GM12878 (cell line): ENCODE data around the gene CACNA2D2. TPM values are rescaled to one million over a fixed set of nuclear protein-coding genes. Genes with fewer than 3 reads are reported as not detected.

Experiments used
- ATAC-seq: fragments of 200-7000 bp; cut with Tn5 transposase; 3 replicates; pipeline ENCODE4 v1.9.1; 2020; ENCODE audit warnings: mild to moderate bottlenecking, moderate library complexity
- BruUV-seq: library from RNA; stranded (reverse); fragments of 400-500 nt; replicated peaks from 2 replicates; lab custom pipeline; 2021; lab: Mats Ljungman, UMichigan
- CTCF ChIA-PET: fragments of 300-600 bp; sonication (Branson Sonifier 250); formaldehyde crosslinking; extraction: SDS; loops from one replicate; lab custom pipeline; 2021; ENCODE audit warnings: inconsistent platforms; lab: Yijun Ruan, JAX
- POLR2A ChIA-PET: fragments of 350-600 bp; formaldehyde crosslinking; extraction: SDS; loops from one replicate; lab custom pipeline; 2021; ENCODE audit warnings: inconsistent platforms; lab: Charles Lee
- RAD21 ChIA-PET: fragments of 300-600 bp; sonication (Branson Sonifier 250); formaldehyde crosslinking; loops from one replicate; lab custom pipeline; 2023; ENCODE audit warnings: antibody characterized with exemption; ENCODE audit not compliant: unreplicated experiment; lab: Charles Lee
- SMC1A ChIA-PET: fragments of 300-600 bp; sonication (Branson Sonifier 250); formaldehyde crosslinking; loops from one replicate; lab custom pipeline; 2023; ENCODE audit not compliant: unreplicated experiment, uncharacterized antibody; lab: Charles Lee
- DNase-seq: peaks from one replicate; pipeline ENCODE4 v3.0.0-alpha.2; 2011; ENCODE audit warnings: low read depth, low spot score
- FAIRE-seq: peaks from 3 replicates; lab custom pipeline; 2011; peaks lifted over from hg19 to GRCh38; lab: Jason Lieb, UNC
- H2AFZ ChIP-seq: 2 replicates; pipeline ENCODE4 v1.6.0; 2011; ENCODE audit warnings: low read depth, low read length, control low read depth; ENCODE audit not compliant: control insufficient read depth
- H3K27ac ChIP-seq: 2 replicates; pipeline ENCODE4 v1.5.1; 2011; ENCODE audit warnings: control low read depth; ENCODE audit not compliant: control insufficient read depth, insufficient read depth
- H3K27me3 ChIP-seq, 2 experiments: replicated peaks in 1 of 2; 2 replicates each; pipeline versions ENCODE4 v1.6.0 to v1.6.1; 2011; ENCODE audit warnings: low read length in 1 of 2; ENCODE audit not compliant: control insufficient read depth in 2 of 2, insufficient read depth in 2 of 2
- H3K36me3 ChIP-seq, 2 experiments: 2 replicates each; pipeline ENCODE4 v1.5.1; 2011; ENCODE audit warnings: low read length in 1 of 2; ENCODE audit not compliant: control insufficient read depth in 2 of 2, insufficient read depth in 2 of 2
- H3K4me1 ChIP-seq: 2 replicates; pipeline ENCODE4 v1.6.1; 2011; ENCODE audit warnings: mild to moderate bottlenecking, low read length, moderate library complexity, mixed read lengths; ENCODE audit not compliant: control insufficient read depth, insufficient read depth
- H3K4me2 ChIP-seq: 2 replicates; pipeline ENCODE4 v1.6.0; 2011; ENCODE audit warnings: control low read depth; ENCODE audit not compliant: control insufficient read depth, insufficient read depth
- H3K4me3 ChIP-seq: fragments of 200-600 bp; sonication (generic); 2 replicates; pipeline ENCODE4 v1.5.1; 2016
- H3K79me2 ChIP-seq: 2 replicates; pipeline ENCODE4 v1.6.0; 2011; ENCODE audit warnings: low read length; ENCODE audit not compliant: control insufficient read depth, insufficient read depth
- H3K9ac ChIP-seq: 2 replicates; pipeline ENCODE4 v1.8.0; 2011; ENCODE audit warnings: low read length, control low read depth, mixed read lengths; ENCODE audit not compliant: control insufficient read depth, insufficient read depth
- H3K9me3 ChIP-seq: replicated peaks from 3 replicates; pipeline ENCODE4 v1.5.1; 2011; ENCODE audit warnings: mild to moderate bottlenecking, low read length; ENCODE audit not compliant: control insufficient read depth, insufficient read depth
- H4K20me1 ChIP-seq: 2 replicates; pipeline ENCODE4 v1.6.0; 2011; ENCODE audit not compliant: control insufficient read depth, insufficient read depth
- ASH2L ChIP-seq: fragments of 300-600, 200-600 bp; sonication (generic); IDR thresholded peaks from 2 replicates; pipeline ENCODE4 v1.6.1; 2017; ENCODE audit warnings: low read depth, mild to moderate bottlenecking, borderline replicate concordance
- EED ChIP-seq: sonication (generic); IDR thresholded peaks from 2 replicates; pipeline ENCODE4 v1.6.1; 2016; ENCODE audit warnings: antibody characterized with exemption, low read depth
- HDGF ChIP-seq: fragments of 450-650 bp; IDR thresholded peaks from 2 replicates; pipeline ENCODE4 v1.6.1; 2016; ENCODE audit warnings: antibody characterized with exemption
- KDM1A ChIP-seq: fragments of 200-600 bp; sonication (generic); IDR thresholded peaks from 2 replicates; pipeline ENCODE4 v1.6.1; 2016; ENCODE audit warnings: borderline replicate concordance
- MEF2B ChIP-seq: fragments of 450-650 bp; IDR thresholded peaks from 2 replicates; pipeline ENCODE4 v1.6.1; 2018; ENCODE audit warnings: mild to moderate bottlenecking, moderate library complexity; ENCODE audit not compliant: partially characterized antibody, poor library complexity, severe bottlenecking
- MTA3 ChIP-seq: IDR thresholded peaks from 2 replicates; pipeline ENCODE4 v1.6.1; 2012; ENCODE audit warnings: low read length, inconsistent platforms, borderline replicate concordance
- PAX5 ChIP-seq: IDR thresholded peaks from 2 replicates; pipeline ENCODE4 v1.6.1; 2011; ENCODE audit warnings: low read depth, low read length, borderline replicate concordance
- PAX8 ChIP-seq: fragments of 450-650 bp; IDR thresholded peaks from 2 replicates; pipeline ENCODE4 v1.6.1; 2017; ENCODE audit warnings: mild to moderate bottlenecking, moderate library complexity
- SIX5 ChIP-seq: IDR thresholded peaks from 2 replicates; pipeline ENCODE4 v1.6.1; 2011; ENCODE audit warnings: mild to moderate bottlenecking, low read depth, low read length, moderate library complexity; ENCODE audit not compliant: severe bottlenecking
- SMAD5 ChIP-seq: IDR thresholded peaks from 2 replicates; pipeline ENCODE4 v1.6.1; 2016; ENCODE audit warnings: antibody characterized with exemption, low read depth
- SPI1 ChIP-seq: IDR thresholded peaks from 2 replicates; pipeline ENCODE4 v1.6.1; 2011; ENCODE audit warnings: low read depth, mild to moderate bottlenecking, low read length, moderate library complexity, borderline replicate concordance; ENCODE audit not compliant: insufficient read depth
- SRF ChIP-seq, 2 experiments: IDR thresholded peaks; 2 replicates each; pipeline ENCODE4 v1.6.1; 2011; ENCODE audit warnings: low read depth in 2 of 2, low read length in 2 of 2, mild to moderate bottlenecking in 1 of 2, moderate library complexity in 1 of 2
- ZZZ3 ChIP-seq: IDR thresholded peaks from 2 replicates; pipeline ENCODE4 v1.6.1; 2011; ENCODE audit warnings: low read depth; ENCODE audit not compliant: control insufficient read depth, insufficient read length
- WGBS: methylation state at CpG from one replicate; pipeline ENCODE4 v1.1.6; 2016; ENCODE audit warnings: low lambda C conversion rate; ENCODE audit not compliant: insufficient replicate concordance, insufficient coverage; ENCODE audit errors: missing lambda C conversion rate; 5-methylcytosine and 5-hydroxymethylcytosine counted together
- in situ Hi-C: fragments of 300-500 bp; cut with MboI; formaldehyde crosslinking; loops from 9 replicates; pipeline ENCODE4 v1.14.3; 2018; ENCODE audit warnings: mixed read lengths
- intact Hi-C: fragments of 100-400 bp; cut with micrococcal nuclease; formaldehyde crosslinking; loops from one replicate; pipeline ENCODE4 v1.14.2; 2022; ENCODE audit not compliant: unreplicated experiment
- polyA plus RNA-seq, 11 experiments: library from polyadenylated mRNA; depleted of rRNA in 4 of 11; unstranded in 6 of 11; stranded (reverse) in 5 of 11; fragments of >200 nt; fragmentation: Nextera tagmentation in 4 of 11; fragmentation: Illumina TruSeq in 1 of 11; extraction: Ambion mirVana in 4 of 11; extraction: Trizol in 1 of 11; gene quantifications; 1 replicate in 1 of 11; 2 replicates in 10 of 11; pipeline versions ENCODE4 v1.2.1 to v1.2.3, GENCODE V29; 2011 to 2016; ENCODE audit warnings: inconsistent platforms in 2 of 11, missing spikeins in 2 of 11, low read depth in 1 of 11
- total RNA-seq, 4 experiments: library from RNA; depleted of rRNA in 3 of 4; stranded (reverse); fragments of >200 nt in 3 of 4; fragmentation: Illumina TruSeq in 1 of 4; extraction: Trizol in 1 of 4; gene quantifications; 2 replicates each; pipeline versions ENCODE4 v1.2.1 to v1.2.3, GENCODE V29; 2013 to 2021
- TF ChIP-seq, protein P1 (sequence below): fragments of 450-650 bp; formaldehyde crosslinking; IDR thresholded peaks from 2 replicates; pipeline ENCODE4 v1.4.0; 2022; ENCODE audit warnings: mild to moderate bottlenecking, moderate library complexity
- TF ChIP-seq, protein P2 (sequence below): IDR thresholded peaks from 2 replicates; pipeline ENCODE4 v1.6.1; 2012; ENCODE audit warnings: low read depth, low read length, improper control_type of control experiment
- TF ChIP-seq, protein P3 (sequence below): fragments of 450-650 bp; IDR thresholded peaks from 2 replicates; pipeline ENCODE4 v1.6.1; 2017; ENCODE audit warnings: mild to moderate bottlenecking, low read depth, inconsistent platforms; ENCODE audit not compliant: poor library complexity, severe bottlenecking
- TF ChIP-seq, protein P4 (sequence below): IDR thresholded peaks from 2 replicates; pipeline ENCODE4 v1.6.1; 2012; ENCODE audit warnings: low read depth, low read length, improper control_type of control experiment

Gene CACNA2D2
- total and polyA plus RNA-seq, 10 of the 15 experiments (the other 5 are each of a cell fraction or from before 2014, with no cell fraction given): 0.03 to 0.07 TPM; not detected in 8

DNA sequence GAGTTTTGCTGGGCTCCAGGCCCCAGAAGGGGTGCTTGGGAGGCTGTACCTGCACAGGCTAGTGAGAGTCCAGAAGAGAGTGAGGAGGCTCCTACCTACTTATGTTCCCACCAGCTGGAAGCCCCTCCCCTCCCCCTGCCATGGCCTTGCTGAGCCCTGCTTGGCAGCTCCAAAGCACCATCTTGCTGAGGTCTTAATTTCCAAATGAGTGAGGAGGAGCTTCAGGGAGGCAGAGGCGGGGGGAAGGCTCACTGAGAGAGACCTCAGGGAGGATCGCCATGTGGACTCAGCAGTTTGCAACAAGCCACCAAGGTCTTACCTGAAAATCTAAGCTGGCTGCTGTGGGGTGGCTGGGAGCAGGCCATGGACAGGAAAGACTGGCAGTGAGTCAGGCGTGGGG, 8.7 kb upstream of the CACNA2D2 start (continued):
- no peak for TF ChIP-seq HDGF

DNA sequence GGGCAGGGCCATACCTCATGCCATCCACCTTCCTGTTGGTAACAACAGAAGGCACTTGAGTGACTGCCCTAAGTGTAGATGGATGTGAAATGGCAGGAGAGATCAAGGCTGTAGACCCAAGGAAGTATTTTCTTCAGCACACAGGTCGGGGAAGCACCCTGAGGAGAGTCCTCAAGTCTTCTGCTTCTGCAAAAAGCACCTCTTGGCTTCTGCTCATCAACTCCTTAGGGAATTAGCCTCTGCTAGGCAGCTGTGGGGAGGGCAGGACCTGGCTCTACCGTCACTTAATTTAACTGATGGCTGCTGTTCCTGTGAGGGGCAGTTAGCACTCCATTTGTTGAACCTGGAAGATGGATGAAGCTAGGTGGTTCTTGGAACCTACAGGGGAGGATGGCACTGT, 6.9 kb upstream of the CACNA2D2 start:
- in situ Hi-C loops: no loop called here
- no peak for DNase-seq
- no peak overlapping the region for H3K27ac ChIP-seq
- ChIA-PET SMC1A (no interaction called here), CTCF (no interaction called here), POLR2A (no interaction called here), RAD21 (no interaction called here)
- FAIRE-seq: no peak
- H3K79me2 ChIP-seq: no peaks in the 10 kb centered on the region
- H3K9ac ChIP-seq: no peak overlapping the region
- H3K36me3 ChIP-seq: no peaks in the 10 kb centered on the region
- no TSS peak for BruUV-seq
- no peaks in the 10 kb centered on the region for H4K20me1 ChIP-seq
- no peak for ATAC-seq
- H3K27me3 ChIP-seq: peaks cover 0 to 10% of the 10 kb centered on the region in 2 experiments; a peak in 2 of 4 replicates
- H2AFZ ChIP-seq: no peak overlapping the region
- no peaks in the 10 kb centered on the region for H3K9me3 ChIP-seq
- H3K4me2 ChIP-seq: no peak overlapping the region
- 0% methylated on average over 2 of the region's 2 CpGs for WGBS
- intact Hi-C loops: no loop called here
- H3K4me3 ChIP-seq: no peak overlapping the region
- no peaks in the 10 kb centered on the region for H3K4me1 ChIP-seq
- TF ChIP-seq SMAD5: no peak
- no peak for TF ChIP-seq ASH2L
- TF ChIP-seq PAX8: no peak
- TF ChIP-seq SRF (IDR thresholded peaks at IDR 0.05; ENCODE audit: low read depth in 2 of 2, low read length in 2 of 2): no peak
- no peak for TF ChIP-seq KDM1A
- TF ChIP-seq SPI1: no peak
- TF ChIP-seq, protein P1, sequence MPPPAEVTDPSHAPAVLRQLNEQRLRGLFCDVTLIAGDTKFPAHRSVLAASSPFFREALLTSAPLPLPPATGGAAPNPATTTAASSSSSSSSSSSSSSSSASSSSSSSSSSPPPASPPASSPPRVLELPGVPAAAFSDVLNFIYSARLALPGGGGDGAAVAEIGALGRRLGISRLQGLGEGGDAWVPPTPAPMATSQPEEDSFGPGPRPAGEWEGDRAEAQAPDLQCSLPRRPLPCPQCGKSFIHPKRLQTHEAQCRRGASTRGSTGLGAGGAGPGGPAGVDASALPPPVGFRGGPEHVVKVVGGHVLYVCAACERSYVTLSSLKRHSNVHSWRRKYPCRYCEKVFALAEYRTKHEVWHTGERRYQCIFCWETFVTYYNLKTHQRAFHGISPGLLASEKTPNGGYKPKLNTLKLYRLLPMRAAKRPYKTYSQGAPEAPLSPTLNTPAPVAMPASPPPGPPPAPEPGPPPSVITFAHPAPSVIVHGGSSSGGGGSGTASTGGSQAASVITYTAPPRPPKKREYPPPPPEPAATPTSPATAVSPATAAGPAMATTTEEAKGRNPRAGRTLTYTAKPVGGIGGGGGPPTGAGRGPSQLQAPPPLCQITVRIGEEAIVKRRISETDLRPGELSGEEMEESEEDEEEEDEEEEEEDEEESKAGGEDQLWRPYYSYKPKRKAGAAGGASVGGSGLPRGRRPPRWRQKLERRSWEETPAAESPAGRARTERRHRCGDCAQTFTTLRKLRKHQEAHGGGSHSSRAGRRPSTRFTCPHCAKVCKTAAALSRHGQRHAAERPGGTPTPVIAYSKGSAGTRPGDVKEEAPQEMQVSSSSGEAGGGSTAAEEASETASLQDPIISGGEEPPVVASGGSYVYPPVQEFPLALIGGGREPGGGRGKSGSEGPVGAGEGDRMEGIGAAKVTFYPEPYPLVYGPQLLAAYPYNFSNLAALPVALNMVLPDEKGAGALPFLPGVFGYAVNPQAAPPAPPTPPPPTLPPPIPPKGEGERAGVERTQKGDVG (CRISPR knock-in tag): no peak
- TF ChIP-seq, protein P2, sequence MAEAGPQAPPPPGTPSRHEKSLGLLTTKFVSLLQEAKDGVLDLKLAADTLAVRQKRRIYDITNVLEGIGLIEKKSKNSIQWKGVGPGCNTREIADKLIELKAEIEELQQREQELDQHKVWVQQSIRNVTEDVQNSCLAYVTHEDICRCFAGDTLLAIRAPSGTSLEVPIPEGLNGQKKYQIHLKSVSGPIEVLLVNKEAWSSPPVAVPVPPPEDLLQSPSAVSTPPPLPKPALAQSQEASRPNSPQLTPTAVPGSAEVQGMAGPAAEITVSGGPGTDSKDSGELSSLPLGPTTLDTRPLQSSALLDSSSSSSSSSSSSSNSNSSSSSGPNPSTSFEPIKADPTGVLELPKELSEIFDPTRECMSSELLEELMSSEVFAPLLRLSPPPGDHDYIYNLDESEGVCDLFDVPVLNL: no peak
- TF ChIP-seq MTA3: no peak
- no peak for TF ChIP-seq EED
- no peak for TF ChIP-seq PAX5
- TF ChIP-seq ZZZ3: no peak
- no peak for TF ChIP-seq SIX5
- TF ChIP-seq, protein P3, sequence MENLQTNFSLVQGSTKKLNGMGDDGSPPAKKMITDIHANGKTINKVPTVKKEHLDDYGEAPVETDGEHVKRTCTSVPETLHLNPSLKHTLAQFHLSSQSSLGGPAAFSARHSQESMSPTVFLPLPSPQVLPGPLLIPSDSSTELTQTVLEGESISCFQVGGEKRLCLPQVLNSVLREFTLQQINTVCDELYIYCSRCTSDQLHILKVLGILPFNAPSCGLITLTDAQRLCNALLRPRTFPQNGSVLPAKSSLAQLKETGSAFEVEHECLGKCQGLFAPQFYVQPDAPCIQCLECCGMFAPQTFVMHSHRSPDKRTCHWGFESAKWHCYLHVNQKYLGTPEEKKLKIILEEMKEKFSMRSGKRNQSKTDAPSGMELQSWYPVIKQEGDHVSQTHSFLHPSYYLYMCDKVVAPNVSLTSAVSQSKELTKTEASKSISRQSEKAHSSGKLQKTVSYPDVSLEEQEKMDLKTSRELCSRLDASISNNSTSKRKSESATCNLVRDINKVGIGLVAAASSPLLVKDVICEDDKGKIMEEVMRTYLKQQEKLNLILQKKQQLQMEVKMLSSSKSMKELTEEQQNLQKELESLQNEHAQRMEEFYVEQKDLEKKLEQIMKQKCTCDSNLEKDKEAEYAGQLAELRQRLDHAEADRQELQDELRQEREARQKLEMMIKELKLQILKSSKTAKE: no peak
- TF ChIP-seq MEF2B: no peak
- TF ChIP-seq, protein P4, sequence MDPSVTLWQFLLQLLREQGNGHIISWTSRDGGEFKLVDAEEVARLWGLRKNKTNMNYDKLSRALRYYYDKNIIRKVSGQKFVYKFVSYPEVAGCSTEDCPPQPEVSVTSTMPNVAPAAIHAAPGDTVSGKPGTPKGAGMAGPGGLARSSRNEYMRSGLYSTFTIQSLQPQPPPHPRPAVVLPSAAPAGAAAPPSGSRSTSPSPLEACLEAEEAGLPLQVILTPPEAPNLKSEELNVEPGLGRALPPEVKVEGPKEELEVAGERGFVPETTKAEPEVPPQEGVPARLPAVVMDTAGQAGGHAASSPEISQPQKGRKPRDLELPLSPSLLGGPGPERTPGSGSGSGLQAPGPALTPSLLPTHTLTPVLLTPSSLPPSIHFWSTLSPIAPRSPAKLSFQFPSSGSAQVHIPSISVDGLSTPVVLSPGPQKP: no peak
